Parathyroid adenoma (tissue), 2 donors: ENCODE data around the gene PGBD5.

Source experiments
- H2AFZ ChIP-seq: fragments of 300-600 bp; sonication (generic); one replicate; pipeline ENCODE4 v1.7.0; 2017; ENCODE audit warnings: antibody characterized with exemption, mild to moderate bottlenecking
- H3K27ac ChIP-seq: fragments of 300-600 bp; sonication (generic); one replicate; pipeline ENCODE4 v1.7.0; 2017
- H3K27me3 ChIP-seq: fragments of 300-600 bp; sonication (generic); one replicate; pipeline ENCODE4 v1.7.0; 2017; ENCODE audit warnings: low read length; ENCODE audit not compliant: control insufficient read depth, insufficient read depth
- H3K36me3 ChIP-seq: fragments of 300-600 bp; sonication (generic); one replicate; pipeline ENCODE4 v1.7.0; 2017; ENCODE audit warnings: low read length; ENCODE audit not compliant: control insufficient read depth, insufficient read depth
- H3K4me1 ChIP-seq: fragments of 300-600 bp; sonication (generic); one replicate; pipeline ENCODE4 v1.7.0; 2017; ENCODE audit warnings: control low read depth
- H3K4me2 ChIP-seq: fragments of 300-600 bp; sonication (generic); one replicate; pipeline ENCODE4 v1.7.0; 2017; ENCODE audit warnings: low read length
- H3K4me3 ChIP-seq: fragments of 300-600 bp; sonication (generic); one replicate; pipeline ENCODE4 v1.7.0; 2017; ENCODE audit warnings: low read depth, low read length
- H3K79me2 ChIP-seq: fragments of 300-600 bp; sonication (generic); one replicate; pipeline ENCODE4 v1.7.0; 2017; ENCODE audit warnings: control low read depth
- H3K9ac ChIP-seq: fragments of 300-600 bp; sonication (generic); one replicate; pipeline ENCODE4 v1.7.0; 2017; ENCODE audit warnings: mild to moderate bottlenecking
- H3K9me3 ChIP-seq: fragments of 300-600 bp; sonication (generic); one replicate; pipeline ENCODE4 v1.7.0; 2017; ENCODE audit warnings: low read length; ENCODE audit not compliant: control insufficient read depth
- TF ChIP-seq, protein P1 (sequence below): fragments of 300-600 bp; sonication (generic); IDR thresholded peaks from one replicate; pipeline ENCODE4 v1.7.0; 2017; ENCODE audit warnings: antibody characterized with exemption, mild to moderate bottlenecking
- donor health status: primary hyperparathyroidism.

The PGBD5 gene

DNA sequence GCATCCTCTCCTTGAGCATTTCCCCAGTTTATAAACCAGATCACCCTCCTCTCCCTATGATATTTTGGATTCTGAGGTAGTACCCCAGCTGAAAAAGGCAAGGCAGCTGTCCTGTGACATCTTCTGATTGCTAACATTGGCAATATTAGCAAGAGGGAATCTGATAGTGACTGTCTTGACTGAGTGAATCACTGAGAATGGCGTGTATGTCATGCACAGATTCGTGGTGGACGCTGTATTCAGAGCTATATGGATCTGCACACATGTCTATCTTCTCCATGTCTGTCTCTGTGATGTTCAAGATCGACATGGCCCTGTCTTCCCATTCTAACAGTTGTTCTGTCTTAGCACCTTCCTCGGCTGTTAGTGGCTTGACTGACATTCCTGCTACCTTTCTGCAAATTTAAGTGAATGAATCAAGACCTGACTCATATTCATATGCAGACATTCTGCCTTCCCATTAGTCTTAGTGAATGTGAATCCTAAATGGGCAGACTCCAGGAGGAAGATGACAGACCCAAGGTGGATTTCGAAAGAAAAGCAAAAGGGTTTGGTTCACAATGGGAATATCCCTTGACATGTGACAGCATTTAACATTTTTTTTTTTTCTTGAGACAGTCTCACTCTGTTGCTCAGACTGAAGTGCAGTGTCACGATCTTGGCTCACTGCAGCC, 97.7 kb downstream of the PGBD5 start:
- H3K9ac ChIP-seq, result no peak overlapping the region
- no peaks in the 10 kb centered on the region for H3K36me3 ChIP-seq
- TF ChIP-seq, protein P1, sequence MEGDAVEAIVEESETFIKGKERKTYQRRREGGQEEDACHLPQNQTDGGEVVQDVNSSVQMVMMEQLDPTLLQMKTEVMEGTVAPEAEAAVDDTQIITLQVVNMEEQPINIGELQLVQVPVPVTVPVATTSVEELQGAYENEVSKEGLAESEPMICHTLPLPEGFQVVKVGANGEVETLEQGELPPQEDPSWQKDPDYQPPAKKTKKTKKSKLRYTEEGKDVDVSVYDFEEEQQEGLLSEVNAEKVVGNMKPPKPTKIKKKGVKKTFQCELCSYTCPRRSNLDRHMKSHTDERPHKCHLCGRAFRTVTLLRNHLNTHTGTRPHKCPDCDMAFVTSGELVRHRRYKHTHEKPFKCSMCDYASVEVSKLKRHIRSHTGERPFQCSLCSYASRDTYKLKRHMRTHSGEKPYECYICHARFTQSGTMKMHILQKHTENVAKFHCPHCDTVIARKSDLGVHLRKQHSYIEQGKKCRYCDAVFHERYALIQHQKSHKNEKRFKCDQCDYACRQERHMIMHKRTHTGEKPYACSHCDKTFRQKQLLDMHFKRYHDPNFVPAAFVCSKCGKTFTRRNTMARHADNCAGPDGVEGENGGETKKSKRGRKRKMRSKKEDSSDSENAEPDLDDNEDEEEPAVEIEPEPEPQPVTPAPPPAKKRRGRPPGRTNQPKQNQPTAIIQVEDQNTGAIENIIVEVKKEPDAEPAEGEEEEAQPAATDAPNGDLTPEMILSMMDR, result no peak
- H2AFZ ChIP-seq, result no peak overlapping the region
- H3K79me2 ChIP-seq, result no peaks in the 10 kb centered on the region
- H3K4me3 ChIP-seq, result no peak overlapping the region
- no peaks in the 10 kb centered on the region for H3K9me3 ChIP-seq
- H3K27me3 ChIP-seq, result no peaks in the 10 kb centered on the region
- no peak overlapping the region for H3K4me2 ChIP-seq
- H3K4me1 ChIP-seq, result peaks cover 9% of the 10 kb centered on the region
- H3K27ac ChIP-seq, result no peak overlapping the region

DNA sequence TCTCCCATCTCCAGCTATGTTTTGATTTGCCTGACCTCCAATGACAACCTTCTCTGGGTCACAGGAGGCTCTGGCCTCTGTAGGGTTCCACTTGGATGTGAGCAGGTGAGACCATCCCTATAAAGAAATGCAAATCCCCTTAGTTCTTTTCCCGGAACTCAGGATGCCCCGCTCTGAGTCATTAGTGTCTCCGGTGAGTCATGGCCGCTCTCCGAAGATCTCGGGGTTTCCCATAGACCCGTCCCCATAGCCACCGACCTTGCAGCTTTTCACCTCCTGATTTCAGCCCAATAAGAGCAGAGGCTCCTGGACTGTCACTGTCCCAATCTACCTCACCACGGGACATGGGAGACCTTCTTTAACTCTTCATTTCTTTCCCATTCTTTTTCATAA, 98.2 kb downstream of the PGBD5 start:
- H3K36me3 ChIP-seq, result no peaks in the 10 kb centered on the region
- TF ChIP-seq, protein P1, result no peak
- peaks cover 9% of the 10 kb centered on the region for H3K4me1 ChIP-seq
- no peak overlapping the region for H3K4me2 ChIP-seq
- H3K27me3 ChIP-seq, result no peaks in the 10 kb centered on the region
- no peaks in the 10 kb centered on the region for H3K79me2 ChIP-seq
- H3K9ac ChIP-seq, result no peak overlapping the region
- H3K9me3 ChIP-seq, result no peaks in the 10 kb centered on the region
- no peak overlapping the region for H3K4me3 ChIP-seq
- no peak overlapping the region for H3K27ac ChIP-seq
- no peak overlapping the region for H2AFZ ChIP-seq

DNA sequence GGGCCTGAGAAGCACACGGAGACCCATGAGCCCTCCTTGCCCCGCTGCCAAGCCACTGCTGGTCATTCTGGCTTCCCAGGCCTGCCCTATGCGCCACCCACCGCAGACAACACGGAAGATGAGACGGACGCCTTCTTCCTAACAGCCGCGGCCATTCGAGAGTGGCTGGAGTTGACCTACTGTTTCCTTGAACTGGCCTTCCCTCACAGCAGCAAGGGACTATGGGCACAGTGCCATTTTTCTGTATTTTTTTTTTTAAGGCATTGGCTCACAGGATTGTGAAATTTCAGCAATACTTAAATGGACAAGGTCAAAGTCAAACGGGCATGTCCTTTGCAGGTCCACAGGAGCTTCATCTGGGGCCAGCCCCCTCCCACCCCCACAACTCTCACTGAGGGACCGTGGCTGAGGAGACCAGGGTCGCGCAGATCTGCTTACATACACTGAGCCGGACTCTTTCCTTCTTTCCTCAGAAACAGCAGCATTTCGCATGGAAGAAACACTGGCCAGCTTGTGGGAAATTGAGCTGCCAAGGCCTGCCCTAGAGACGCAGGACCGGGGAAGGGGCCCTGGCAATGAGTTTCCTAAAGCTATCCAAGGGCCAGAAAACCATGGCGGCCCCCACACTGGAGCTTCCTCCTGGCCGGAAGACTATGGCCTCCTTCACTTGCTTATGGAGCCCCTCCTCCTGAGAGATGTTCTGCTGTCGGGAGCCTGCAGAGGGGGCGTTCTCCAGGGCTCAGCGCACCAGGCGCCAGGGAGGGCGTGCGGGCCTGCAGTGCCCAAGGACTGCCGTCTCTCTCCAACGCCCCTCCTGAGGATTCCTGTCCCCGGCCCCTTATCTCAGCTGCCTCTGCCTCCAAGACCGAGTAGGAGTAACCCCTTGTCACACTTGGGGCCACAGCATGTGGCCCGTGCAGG, 98.9 kb downstream of the PGBD5 start:
- H3K9ac ChIP-seq, result no peak overlapping the region
- no peaks in the 10 kb centered on the region for H3K9me3 ChIP-seq
- H3K4me3 ChIP-seq, result no peak overlapping the region
- peak overlapping the region; percentile 70 for H2AFZ ChIP-seq
- peak overlapping the region; percentile 62 for H3K27ac ChIP-seq
- TF ChIP-seq, protein P1, result no peak
- H3K27me3 ChIP-seq, result no peaks in the 10 kb centered on the region
- H3K4me1 ChIP-seq, result peaks cover 9% of the 10 kb centered on the region
- no peaks in the 10 kb centered on the region for H3K79me2 ChIP-seq
- H3K36me3 ChIP-seq, result no peaks in the 10 kb centered on the region
- no peak overlapping the region for H3K4me2 ChIP-seq

DNA sequence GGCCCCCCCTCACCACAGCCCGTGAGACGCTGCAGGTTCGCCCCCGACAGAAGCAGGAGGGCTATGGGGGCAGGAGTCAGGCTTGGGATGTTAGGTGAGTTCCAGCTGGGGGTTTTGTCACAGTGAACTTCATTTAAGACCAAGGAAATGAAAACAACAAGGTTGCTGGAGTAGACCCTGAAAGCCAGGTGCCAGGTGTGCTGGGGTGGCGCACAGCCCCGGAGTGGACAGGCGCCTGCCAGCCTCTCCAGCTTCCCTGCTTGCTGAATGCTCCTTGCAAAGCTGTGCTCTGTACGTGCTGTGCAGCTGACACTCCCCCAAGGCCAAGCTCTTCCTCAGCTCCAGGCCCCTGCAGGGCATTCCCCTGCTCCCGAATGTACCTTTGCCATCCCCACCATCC, 102.4 kb downstream of the PGBD5 start:
- no peaks in the 10 kb centered on the region for H3K9me3 ChIP-seq
- no peak overlapping the region for H3K4me3 ChIP-seq
- no peaks in the 10 kb centered on the region for H3K27me3 ChIP-seq
- TF ChIP-seq, protein P1, result no peak
- no peaks in the 10 kb centered on the region for H3K36me3 ChIP-seq
- H3K4me2 ChIP-seq, result no peak overlapping the region
- H3K79me2 ChIP-seq, result no peaks in the 10 kb centered on the region
- no peak overlapping the region for H3K27ac ChIP-seq
- no peak overlapping the region for H3K9ac ChIP-seq
- H3K4me1 ChIP-seq, result peaks cover 12% of the 10 kb centered on the region
- H2AFZ ChIP-seq, result no peak overlapping the region
